IPS-18a (cell line): ENCODE measurements around the gene CTSD.
"Not testable (repeated sequence)": the region's sequence is repeated elsewhere in the genome, so short reads cannot be mapped to it uniquely, and the experiment has no call there.

Source experiments
- H3K27ac ChIP-seq: one replicate; pipeline ENCODE4 v1.5.1; 2013; ENCODE audit warnings: low read length
- H3K27me3 ChIP-seq: one replicate; pipeline ENCODE4 v1.6.1; 2013; ENCODE audit warnings: mild to moderate bottlenecking, low read length; ENCODE audit not compliant: control insufficient read depth, insufficient read depth
- H3K36me3 ChIP-seq: one replicate; pipeline ENCODE4 v1.6.1; 2013; ENCODE audit warnings: low read depth, low read length; ENCODE audit not compliant: control insufficient read depth
- H3K4me1 ChIP-seq: one replicate; pipeline ENCODE4 v1.6.1; 2013; ENCODE audit warnings: low read depth, low read length; ENCODE audit not compliant: control insufficient read depth
- H3K4me3 ChIP-seq: one replicate; pipeline ENCODE4 v1.5.1; 2013; ENCODE audit warnings: low read length
- H3K9ac ChIP-seq: one replicate; pipeline ENCODE4 v1.6.1; 2013; ENCODE audit warnings: mild to moderate bottlenecking, low read length, moderate library complexity
- H3K9me3 ChIP-seq: one replicate; pipeline ENCODE4 v1.6.1; 2013; ENCODE audit warnings: low read depth, low read length; ENCODE audit not compliant: control insufficient read depth

The CTSD gene

DNA sequence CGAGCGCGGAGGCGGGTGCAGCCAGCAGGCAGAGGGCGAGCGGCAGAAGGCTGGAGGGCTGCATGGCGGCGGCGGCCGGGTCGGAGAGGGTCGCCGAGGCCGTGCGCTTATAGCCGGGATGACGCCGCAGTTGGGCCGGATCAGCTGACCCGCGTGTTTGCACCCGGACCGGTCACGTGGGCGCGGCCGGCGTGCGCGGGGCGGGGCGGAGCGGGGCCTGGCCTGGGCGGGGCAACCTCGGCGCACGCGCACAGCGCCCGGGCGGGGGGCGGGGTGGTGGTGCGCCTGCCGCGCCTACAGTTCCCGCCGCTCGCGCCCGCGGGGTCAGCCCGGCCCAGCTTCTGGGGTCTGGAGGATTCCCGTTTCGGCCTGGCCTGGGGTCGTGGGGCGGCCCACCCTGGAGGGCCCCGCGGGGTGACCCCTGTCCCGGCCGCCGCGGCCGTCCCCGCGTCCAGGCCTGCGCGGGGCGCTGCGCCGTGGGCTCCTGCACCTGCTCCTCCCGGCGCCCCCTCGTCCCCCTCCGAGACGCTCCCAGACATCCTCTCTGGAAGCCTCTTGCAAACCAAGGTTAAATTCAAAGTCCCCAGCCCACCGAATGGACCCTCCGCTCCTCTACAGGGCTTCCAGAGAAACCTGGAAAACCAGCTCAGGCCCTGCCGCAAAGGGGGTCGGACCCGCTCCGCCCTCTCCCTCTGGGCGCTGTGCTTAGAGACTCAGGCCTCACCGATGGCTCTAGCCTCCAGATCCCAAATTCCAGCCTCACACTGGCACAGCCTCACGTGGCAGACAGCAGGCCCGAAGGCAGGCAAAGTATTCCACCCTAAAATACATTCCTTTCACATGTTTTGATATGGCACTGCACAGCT lies at the start of gene CTSD:
CTSD (minus strand) TSS at position 132 of the 866 bp plus-strand sequence; CDS start at position 64, 68 bp downstream.
- peak within 1 kb of the TSS; percentile 70 for H3K9ac ChIP-seq
- no peak within 1 kb of the TSS for H3K27ac ChIP-seq
- no peaks in the 10 kb centered on the region for H3K4me1 ChIP-seq
- no peaks in the 10 kb centered on the region for H3K9me3 ChIP-seq
- peaks cover 3% of the 10 kb centered on the region for H3K36me3 ChIP-seq
- peak within 1 kb of the TSS; percentile 78 for H3K4me3 ChIP-seq
- no peaks in the 10 kb centered on the region for H3K27me3 ChIP-seq

DNA sequence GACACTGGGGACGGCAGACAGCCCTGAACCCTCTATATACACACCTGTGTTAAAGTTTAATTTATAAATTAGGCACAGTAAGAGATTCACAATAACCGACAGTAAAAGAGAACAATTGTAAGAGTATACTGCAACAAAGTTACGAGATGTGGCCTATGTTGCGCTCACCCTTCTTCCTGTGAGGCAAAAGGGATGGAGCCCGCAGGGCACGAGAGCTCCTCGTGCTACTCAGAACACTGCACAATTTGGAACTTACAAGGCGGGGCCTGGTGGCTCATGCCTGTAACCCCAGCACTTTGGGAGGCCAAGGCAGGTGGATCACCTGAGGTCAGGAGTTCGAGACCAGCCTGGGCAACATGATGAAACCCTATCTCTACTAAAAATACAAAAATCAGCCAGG lies 49.6 kb upstream of the CTSD start:
- H3K9me3 ChIP-seq, H3K4me1 ChIP-seq, H3K27ac ChIP-seq, H3K27me3 ChIP-seq, H3K9ac ChIP-seq, H3K4me3 ChIP-seq, H3K36me3 ChIP-seq: not testable (repeated sequence)

DNA sequence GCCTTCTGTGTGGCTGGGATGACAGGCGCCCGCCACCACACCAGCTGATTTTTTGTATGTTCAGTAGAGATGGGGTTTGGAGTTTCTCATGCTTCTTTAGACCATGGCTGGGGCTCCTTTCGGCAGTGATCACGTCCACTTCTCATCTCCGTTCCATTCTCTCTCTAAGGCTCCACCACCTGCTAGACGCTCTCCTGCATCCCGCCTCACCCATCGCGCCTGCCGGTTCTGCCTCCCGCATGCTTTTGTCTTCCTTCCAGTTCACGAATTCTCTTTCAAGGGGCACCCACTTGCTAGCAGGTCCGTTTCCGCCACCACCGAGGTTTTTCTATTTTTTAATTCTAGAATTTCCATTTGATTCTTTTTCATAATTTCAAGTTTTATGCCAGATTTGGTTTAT lies 49.1 kb upstream of the CTSD start:
- H3K36me3 ChIP-seq, result no peaks in the 10 kb centered on the region
- no peak overlapping the region for H3K9ac ChIP-seq
- H3K27me3 ChIP-seq, result no peaks in the 10 kb centered on the region
- H3K4me1 ChIP-seq, result no peaks in the 10 kb centered on the region
- no peak overlapping the region for H3K4me3 ChIP-seq
- no peaks in the 10 kb centered on the region for H3K9me3 ChIP-seq
- no peak overlapping the region for H3K27ac ChIP-seq

DNA sequence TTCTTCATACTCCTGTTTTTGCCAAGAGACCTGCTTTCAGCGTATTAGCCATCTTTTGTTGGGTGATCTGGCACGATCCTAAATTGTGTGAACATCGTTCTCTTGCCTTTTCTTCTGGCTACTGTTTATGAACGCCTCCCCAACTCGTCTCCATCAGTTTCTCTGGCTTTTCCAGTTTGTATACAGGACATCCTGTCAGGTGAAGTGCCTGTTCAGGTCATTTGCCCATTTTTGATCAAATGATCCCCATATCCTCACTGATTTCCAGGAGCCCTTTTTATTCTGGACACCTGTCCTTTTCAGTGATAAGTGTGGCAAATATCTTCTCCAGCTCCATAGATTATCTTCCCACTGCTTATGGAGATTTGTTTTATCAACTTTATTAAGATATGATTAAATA lies 48.5 kb upstream of the CTSD start:
- Histone ChIP-seq H3K4me1 (no peaks in the 10 kb centered on the region), H3K4me3 (no peak overlapping the region), H3K36me3 (no peaks in the 10 kb centered on the region), H3K9me3 (no peaks in the 10 kb centered on the region), H3K9ac (no peak overlapping the region), H3K27me3 (no peaks in the 10 kb centered on the region), H3K27ac (no peak overlapping the region)

DNA sequence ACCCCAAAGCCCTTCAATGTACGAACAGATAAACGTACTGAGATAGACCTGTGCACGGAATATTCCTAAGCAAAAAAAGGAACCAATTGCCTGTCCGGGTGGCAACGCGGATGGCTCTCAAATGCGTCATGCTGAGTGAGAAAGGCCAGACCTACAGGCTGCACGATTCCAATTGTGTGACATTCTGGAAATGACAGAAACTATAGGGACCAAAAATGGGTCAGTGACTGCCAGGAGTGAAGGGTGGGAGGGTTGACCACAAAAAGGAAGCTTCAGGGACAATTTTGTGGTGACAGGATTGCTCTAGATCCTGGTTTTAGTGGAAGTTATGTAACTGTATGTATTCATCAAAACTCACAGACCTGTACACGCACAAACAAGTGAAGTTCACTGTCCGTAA lies 47.0 kb upstream of the CTSD start:
- no peaks in the 10 kb centered on the region for H3K27me3 ChIP-seq
- no peaks in the 10 kb centered on the region for H3K9me3 ChIP-seq
- no peak overlapping the region for H3K9ac ChIP-seq
- H3K4me3 ChIP-seq, result no peak overlapping the region
- no peaks in the 10 kb centered on the region for H3K4me1 ChIP-seq
- H3K27ac ChIP-seq, result no peak overlapping the region
- H3K36me3 ChIP-seq, result no peaks in the 10 kb centered on the region

DNA sequence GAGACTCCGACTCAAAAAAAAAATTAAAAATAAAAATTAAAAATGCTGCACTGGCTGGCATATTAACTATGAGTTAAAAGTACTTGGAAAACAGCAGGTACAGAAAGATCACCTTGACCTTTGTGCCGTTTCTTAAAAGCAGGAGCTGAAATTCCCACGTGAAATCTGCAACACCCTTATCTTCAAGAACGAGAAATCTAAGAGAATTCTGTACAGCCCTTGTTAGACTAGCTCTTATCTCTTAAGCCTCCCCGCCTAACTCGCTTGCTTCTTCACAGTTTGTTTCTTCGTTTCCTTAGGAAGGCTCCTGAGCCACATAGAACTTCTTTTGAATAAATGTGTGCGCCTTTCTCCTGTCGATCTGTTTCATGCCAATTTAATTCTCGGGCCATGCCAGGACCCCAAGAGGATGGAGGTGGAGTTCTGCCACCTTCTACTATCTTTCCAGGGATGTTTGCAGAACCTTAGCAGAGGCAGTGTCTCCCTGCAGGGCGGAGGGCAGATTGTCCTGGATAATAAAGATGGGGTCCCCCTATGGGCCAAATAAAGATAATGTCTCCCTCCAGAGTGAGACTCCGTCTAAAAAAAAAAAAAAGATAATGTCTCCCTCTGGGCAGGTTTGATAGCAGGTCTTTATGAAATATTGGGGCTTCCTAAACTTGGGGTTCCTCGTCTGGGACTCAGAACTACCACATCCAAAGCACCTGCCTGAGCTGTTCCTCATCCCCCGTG lies 43.7 kb upstream of the CTSD start:
- no peak overlapping the region for H3K9ac ChIP-seq
- H3K27me3 ChIP-seq, result peaks cover 4% of the 10 kb centered on the region
- H3K36me3 ChIP-seq, result no peaks in the 10 kb centered on the region
- no peaks in the 10 kb centered on the region for H3K9me3 ChIP-seq
- no peak overlapping the region for H3K27ac ChIP-seq
- no peak overlapping the region for H3K4me3 ChIP-seq
- peaks cover 4% of the 10 kb centered on the region for H3K4me1 ChIP-seq

DNA sequence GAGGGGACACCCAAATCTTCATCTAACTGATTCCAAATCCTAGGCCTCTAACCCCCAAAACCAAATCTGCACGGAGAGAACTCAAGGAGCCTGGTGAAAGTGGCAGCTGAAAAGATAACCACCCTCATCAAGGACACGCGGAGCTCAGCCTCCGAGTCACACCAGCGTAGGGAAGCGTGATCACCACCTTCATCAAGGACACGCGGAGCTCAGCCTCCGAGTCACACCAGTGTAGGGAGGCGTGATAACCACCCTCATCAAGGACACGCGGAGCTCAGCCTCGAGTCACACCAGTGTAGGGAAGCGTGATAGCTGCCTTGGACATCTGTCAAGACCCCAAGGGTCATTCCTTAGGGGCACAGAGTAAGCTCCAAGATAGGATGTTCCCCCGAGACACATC lies 41.8 kb upstream of the CTSD start:
- peaks cover 4% of the 10 kb centered on the region for H3K27me3 ChIP-seq

DNA sequence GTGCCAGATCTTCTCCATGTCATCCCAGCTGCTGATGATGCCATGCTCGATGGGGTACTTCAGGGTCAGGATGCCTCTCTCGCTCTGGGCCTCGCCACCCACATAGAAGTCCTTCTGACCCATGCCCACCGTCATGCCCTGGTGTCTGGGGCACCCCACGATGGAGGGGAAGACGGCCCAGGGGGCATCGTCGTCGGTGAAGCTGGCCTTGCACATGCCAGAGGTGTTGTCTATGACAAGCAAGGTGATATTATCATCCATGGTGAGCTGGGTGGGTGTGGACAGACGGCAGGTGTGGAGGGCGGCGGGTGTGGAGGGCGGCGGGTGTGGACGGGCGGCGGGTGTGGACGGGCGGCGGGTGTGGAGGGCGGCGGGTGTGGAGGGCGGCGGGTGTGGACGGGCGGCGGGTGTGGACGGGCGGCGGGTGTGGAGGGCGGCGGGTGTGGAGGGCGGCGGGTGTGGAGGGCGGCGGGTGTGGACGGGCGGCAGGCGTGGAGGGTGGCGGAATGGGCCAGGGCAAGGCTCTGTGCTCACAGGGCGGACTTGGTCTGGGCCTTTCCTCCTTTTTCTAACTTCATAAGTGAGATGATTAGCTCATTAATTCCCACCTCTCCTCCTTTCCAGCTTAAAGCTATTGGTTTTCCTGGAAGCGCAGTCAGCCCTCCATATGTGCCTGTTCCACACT lies 40.2 kb upstream of the CTSD start:
- not testable (repeated sequence) for H3K27me3 ChIP-seq, H3K27ac ChIP-seq, H3K9ac ChIP-seq, H3K36me3 ChIP-seq, H3K4me3 ChIP-seq, H3K9me3 ChIP-seq, H3K4me1 ChIP-seq

More for the DNA sequence above, 41.8 kb upstream of the CTSD start:
- Histone ChIP-seq H3K4me1 (peaks cover 4% of the 10 kb centered on the region), H3K36me3 (no peaks in the 10 kb centered on the region), H3K4me3 (no peak overlapping the region), H3K9me3 (no peaks in the 10 kb centered on the region), H3K27ac (no peak overlapping the region), H3K9ac (no peak overlapping the region)

DNA sequence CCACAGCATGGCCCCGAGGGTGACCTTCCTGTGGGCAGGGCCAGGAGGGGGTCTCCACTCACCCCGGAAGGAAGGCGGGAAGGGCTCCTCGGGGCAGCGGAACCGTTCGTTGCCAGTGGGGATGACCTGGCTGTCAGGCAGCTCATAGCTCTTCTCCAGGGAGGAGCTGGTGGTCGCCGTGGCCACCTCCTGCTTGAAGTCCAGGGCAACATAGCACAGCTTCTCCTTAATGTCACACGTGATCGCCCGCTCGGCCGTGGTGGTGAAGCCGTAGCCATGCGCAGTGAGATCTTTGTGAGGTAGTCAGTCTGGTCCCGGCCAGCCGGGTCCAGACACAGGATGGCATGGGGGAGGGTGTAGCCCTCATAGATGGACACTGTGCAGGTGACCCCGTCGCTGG lies 39.5 kb upstream of the CTSD start:
- H3K36me3 ChIP-seq, result no peaks in the 10 kb centered on the region
- no peak overlapping the region for H3K4me3 ChIP-seq
- peaks cover 4% of the 10 kb centered on the region for H3K27me3 ChIP-seq
- H3K9me3 ChIP-seq, result no peaks in the 10 kb centered on the region
- H3K4me1 ChIP-seq, result peaks cover 4% of the 10 kb centered on the region
- no peak overlapping the region for H3K27ac ChIP-seq
- H3K9ac ChIP-seq, result no peak overlapping the region

DNA sequence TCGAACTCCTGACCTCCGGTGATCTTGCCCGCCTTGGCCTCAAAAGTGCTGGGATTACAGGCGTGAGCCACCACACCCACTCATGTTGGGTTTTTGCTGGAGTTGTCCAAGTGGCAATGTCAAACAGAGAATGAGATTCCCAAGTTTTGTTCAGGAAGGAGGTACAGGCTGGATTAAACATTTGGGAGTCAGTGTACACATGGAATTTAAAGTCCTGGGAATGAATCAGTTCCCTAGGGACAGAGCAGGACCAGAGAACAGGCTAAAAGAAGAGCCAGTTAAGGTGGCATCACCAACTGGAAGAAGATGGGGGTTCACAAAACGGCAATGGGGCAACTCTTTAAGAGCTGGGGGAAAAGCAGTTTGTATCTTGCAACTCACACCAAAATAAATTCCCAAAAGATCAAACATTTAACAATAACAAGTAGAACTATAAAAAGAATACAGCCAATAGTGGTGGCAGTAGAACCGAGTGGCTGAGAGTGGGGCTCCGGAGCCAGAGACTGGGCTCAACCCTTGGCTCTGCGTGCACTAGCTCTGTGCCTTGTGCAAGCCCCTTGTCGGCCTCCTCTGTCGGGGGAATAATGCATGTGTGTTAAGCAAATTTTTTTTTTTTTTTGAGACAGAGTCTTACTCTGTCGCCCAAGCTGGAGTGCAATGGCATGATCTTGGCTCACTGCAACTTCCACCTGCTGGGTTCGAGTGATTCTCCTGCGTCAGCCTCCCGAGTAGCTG lies 33.8 kb upstream of the CTSD start:
- Histone ChIP-seq H3K9me3 (no peaks in the 10 kb centered on the region), H3K9ac (no peak overlapping the region), H3K27me3 (peaks cover 8% of the 10 kb centered on the region), H3K4me1 (no peaks in the 10 kb centered on the region), H3K36me3 (no peaks in the 10 kb centered on the region), H3K27ac (no peak overlapping the region), H3K4me3 (no peak overlapping the region)

DNA sequence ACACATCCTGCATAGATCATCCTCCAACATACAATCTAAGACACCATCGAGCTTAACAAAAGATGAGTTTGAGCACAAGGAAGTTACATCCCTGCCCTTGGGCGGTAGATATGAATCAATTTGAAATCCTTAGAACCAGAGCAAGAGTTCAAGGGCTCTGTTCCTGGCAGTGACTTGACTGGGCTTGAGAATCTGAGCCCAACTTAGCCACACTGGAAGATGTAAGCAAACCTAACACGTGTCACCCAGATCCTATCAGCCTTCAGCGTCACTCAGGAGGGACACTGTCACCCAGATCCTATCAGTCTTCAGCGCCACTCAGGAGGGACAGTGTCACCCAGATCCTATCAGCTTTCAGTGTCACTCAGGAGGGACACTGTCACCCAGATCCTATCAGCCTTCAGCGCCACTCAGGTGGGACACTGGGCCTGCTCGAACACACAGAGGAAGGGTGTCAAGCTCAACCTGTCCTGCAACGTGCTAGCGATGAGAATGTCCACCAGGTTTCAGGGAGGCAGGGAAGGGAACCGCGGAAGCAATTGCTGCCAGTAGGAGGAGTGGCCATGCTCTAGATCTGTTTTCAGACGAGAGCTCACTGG lies 32.8 kb upstream of the CTSD start:
- Histone ChIP-seq H3K27me3 (peaks cover 8% of the 10 kb centered on the region), H3K9ac (no peak overlapping the region), H3K4me3 (no peak overlapping the region), H3K36me3 (no peaks in the 10 kb centered on the region), H3K4me1 (no peaks in the 10 kb centered on the region), H3K27ac (no peak overlapping the region), H3K9me3 (no peaks in the 10 kb centered on the region)
